ENCODE measurements around the gene CA5A.
"Not testable (repeated sequence)": the region's sequence is repeated elsewhere in the genome, so short reads cannot be mapped to it uniquely, and the experiment has no call there.

DNA sequence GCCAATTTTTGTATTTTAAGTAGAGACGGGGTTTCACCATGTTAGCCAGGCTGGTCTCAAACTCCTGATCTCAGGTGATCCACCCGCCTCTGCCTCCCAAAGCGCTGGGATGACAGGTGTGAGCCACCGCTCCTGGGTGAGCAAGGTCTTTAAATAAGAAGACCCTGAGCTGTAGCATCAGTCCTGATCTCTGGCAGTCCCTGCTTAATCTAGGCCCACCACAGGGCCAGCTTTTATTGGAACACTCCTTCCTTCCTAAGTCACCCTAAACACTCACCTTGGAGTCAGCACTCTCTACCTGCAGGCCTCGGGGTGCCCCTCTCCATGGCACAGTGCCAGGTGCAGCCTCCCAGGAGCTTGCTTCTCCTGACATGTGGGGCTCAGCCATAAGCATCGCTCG, 30.8 kb downstream of the CA5A start:
- TF ChIP-seq CTCF, POLR2A (IDR thresholded peaks at IDR 0.05): not testable (repeated sequence)

All from heart left ventricle (tissue), 13 donors.